Urinary bladder (tissue), 4 donors: ENCODE data around the gene ZNF469. TPM values are rescaled to one million over a fixed set of nuclear protein-coding genes. Genes with fewer than 3 reads are reported as not detected.

ENCODE experiments used
- DNase-seq: peaks from one replicate; pipeline ENCODE4 v3.0.0-alpha.2; 2015; ENCODE audit errors: extremely low spot score
- H3K27ac ChIP-seq: one replicate; pipeline ENCODE4 v1.5.1; 2013; ENCODE audit warnings: low read depth, mild to moderate bottlenecking, moderate library complexity
- H3K36me3 ChIP-seq: one replicate; pipeline ENCODE4 v1.6.1; 2013; ENCODE audit warnings: mild to moderate bottlenecking, moderate library complexity; ENCODE audit not compliant: insufficient read depth
- H3K4me1 ChIP-seq: one replicate; pipeline ENCODE4 v1.6.1; 2013; ENCODE audit warnings: mild to moderate bottlenecking, moderate library complexity; ENCODE audit not compliant: insufficient read depth
- H3K4me3 ChIP-seq: one replicate; pipeline ENCODE4 v1.5.1; 2013; ENCODE audit warnings: low read depth, low read length
- WGBS: extraction: QIAGEN DNeasy Blood & Tissue Kit; methylation state at CpG from one replicate; pipeline ENCODE4 v1.1.7; 2013; 5-methylcytosine and 5-hydroxymethylcytosine counted together
- polyA plus RNA-seq: library from polyadenylated mRNA; stranded (reverse); fragments of 200-250 nt; gene quantifications from one replicate; pipeline ENCODE4 v1.2.3, GENCODE V29; 2013
- total RNA-seq: library from RNA; depleted of rRNA; stranded (reverse); fragments of >200 nt; gene quantifications from one replicate; pipeline ENCODE4 v1.2.3, GENCODE V29; 2014
- donor health status: healthy with polysubstance abuse.
- donor health status: healthy.

The ZNF469 gene
- total and polyA plus RNA-seq, 2 donors, result 1.3 to 9.5 TPM

DNA sequence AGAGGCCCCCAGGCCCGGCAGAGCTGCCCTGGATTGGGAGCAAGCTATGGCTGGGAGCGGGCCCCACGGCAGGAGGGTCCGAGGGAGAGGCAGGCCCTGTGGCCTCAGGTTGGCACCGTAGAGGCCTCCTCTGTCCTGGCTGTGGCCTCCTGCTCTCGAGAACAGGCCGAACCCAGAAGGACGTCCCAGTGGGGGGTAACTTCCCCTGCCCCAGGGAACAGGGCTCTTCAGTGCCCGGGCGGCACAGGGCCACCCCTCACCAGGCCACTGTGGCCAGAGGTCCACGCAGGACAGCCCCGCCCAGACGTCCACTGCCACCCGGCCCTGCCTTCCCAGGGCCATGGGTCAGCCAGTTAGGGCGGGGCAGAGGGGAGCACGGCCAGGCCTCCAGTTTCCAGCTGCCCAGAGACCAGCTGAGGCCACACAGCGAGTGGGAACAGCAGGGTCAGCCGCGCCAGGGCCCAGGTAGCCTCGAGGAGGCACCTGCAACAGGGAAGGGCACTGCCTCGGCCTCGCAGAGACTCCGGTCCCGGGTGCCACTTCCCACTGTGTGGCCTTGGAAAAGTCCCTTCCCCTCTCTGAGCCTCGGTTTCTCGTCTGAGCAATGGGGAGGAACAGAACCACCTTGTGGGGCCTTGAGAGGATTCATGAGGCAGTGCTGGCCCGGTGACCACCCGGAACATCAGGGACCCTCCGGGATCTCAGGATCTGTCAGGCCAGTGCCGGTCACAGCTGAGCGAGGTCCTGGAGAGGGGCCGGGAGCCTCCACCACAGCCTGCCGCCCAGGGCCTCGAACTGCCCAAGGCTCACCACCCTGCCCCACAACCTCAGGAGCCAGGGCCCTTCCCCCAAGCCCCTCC is 32.0 kb downstream of the ZNF469 start:
- no peak for DNase-seq
- no peaks in the 10 kb centered on the region for H3K36me3 ChIP-seq
- no peaks in the 10 kb centered on the region for H3K4me1 ChIP-seq
- no peak overlapping the region for H3K27ac ChIP-seq
- no peak overlapping the region for H3K4me3 ChIP-seq
- 88% methylated on average over 34 of the region's 34 CpGs for WGBS

GRCh38 chr16:88415381-88415705 is 32.6 kb downstream of the ZNF469 start:
- 86% methylated on average over 5 of the region's 5 CpGs for WGBS

DNA sequence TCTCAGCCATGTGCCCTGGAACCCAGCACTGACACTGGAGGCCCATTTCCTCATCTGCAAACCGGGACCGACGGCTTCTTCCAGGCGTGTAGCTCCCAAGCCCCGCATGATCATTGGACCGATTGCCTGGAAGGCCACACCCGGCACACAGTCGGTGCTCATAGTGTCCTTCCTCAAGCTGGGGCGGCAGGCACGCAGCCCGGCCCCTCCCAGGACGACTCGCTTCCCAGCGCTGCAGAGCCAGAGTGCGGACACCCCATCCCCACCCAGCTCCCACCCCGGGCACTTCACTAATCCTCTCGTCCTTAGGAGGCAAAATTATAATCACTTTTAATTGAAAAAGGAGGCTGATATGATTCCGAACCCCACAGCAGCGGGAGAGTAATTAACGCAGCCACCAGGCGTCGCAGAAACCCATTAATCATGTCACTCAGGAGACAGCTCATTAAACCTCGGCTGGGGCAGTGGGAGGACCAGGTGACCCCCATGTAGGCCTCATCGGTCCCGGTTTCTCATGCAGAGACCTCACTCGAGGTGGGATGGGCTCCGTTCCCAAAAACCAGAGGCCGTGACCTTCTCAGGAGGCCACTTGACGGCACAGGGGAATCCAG is 33.1 kb downstream of the ZNF469 start:
- 75% methylated on average over 29 of the region's 29 CpGs for WGBS

More at GRCh38 chr16:88415381-88415705, 32.6 kb downstream of the ZNF469 start:
- no peaks in the 10 kb centered on the region for H3K4me1 ChIP-seq
- no peak for DNase-seq
- no peak overlapping the region for H3K4me3 ChIP-seq
- H3K36me3 ChIP-seq, result no peaks in the 10 kb centered on the region
- no peak overlapping the region for H3K27ac ChIP-seq

DNA sequence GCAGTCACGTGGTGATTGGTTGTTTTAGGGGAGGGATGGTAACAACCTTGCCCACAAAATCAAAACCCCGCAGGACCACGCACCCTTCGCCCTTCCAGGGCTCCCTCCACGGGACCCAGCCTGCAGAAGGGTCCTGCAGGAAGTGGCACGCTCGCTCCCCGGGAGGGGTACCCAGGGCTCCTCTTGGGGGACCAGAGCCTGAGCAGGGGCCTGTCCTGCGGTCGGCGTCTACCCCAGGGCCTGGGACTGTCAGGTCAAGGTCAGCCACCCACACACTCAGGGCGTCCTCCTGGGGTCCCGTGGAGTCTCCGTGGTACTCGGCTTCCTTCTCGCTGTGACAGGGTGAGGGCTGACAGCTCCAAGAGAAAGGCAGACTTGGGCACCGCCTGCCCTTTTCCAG is 33.9 kb downstream of the ZNF469 start:
- Histone ChIP-seq H3K36me3 (no peaks in the 10 kb centered on the region), H3K4me3 (no peak overlapping the region), H3K27ac (no peak overlapping the region), H3K4me1 (no peaks in the 10 kb centered on the region)
- no peak for DNase-seq
- WGBS, result 93% methylated on average over 17 of the region's 17 CpGs

More for the DNA sequence above, 33.1 kb downstream of the ZNF469 start:
- Histone ChIP-seq H3K4me3 (no peak overlapping the region), H3K27ac (no peak overlapping the region), H3K4me1 (no peaks in the 10 kb centered on the region), H3K36me3 (no peaks in the 10 kb centered on the region)
- no peak for DNase-seq

GRCh38 chr16:88417684-88418476 is 35.1 kb downstream of the ZNF469 start:
- DNase-seq, result no peak
- Histone ChIP-seq H3K27ac (no peak overlapping the region), H3K36me3 (no peaks in the 10 kb centered on the region), H3K4me1 (no peaks in the 10 kb centered on the region), H3K4me3 (no peak overlapping the region)
- 84% methylated on average over 17 of the region's 17 CpGs for WGBS

DNA sequence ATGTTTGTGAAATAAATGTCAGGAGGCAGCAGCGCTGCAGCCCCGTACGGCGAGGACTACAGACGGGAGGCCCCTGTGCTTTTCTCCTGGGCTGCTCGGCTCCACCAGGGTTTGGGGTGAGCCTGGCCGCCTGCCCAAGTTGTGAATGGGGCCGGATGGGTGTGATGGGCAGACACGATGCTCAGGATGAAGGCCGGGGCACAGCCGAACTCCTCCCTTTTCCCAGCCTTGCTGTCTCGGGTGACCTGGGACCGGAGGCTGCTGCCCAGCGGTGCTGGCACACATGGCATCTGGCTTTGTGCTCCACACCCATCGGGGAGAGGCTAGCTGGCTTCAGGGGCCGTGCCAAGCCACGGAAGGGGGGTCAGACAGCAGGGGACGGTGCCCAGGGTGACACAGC is 36.1 kb downstream of the ZNF469 start:
- Histone ChIP-seq H3K4me1 (no peaks in the 10 kb centered on the region), H3K36me3 (no peaks in the 10 kb centered on the region), H3K27ac (no peak overlapping the region), H3K4me3 (no peak overlapping the region)
- no peak for DNase-seq
- 76% methylated on average over 18 of the region's 18 CpGs for WGBS

DNA sequence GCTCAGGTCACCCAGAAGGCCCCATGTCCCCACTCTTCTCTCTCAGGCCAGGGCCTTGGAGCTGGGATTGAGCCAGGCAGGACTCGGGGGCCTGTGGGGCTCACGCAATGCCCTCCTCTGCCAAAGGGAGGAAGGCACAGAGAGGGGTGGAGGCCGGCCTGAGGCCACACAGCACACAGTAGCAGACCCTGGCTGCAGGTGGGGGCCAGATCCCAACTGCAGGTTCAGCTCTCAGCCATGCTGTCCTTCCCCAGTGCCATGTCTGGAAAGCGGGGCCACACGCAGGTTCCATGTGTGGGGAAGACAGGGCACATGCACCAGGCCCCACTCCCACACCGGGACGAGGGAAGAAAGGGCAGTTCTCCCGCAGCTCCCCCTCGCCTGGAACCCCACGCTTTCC is 37.0 kb downstream of the ZNF469 start:
- H3K27ac ChIP-seq, result no peak overlapping the region
- H3K4me3 ChIP-seq, result no peak overlapping the region
- 94% methylated on average over 10 of the region's 10 CpGs for WGBS
- H3K36me3 ChIP-seq, result no peaks in the 10 kb centered on the region
- no peaks in the 10 kb centered on the region for H3K4me1 ChIP-seq
- DNase-seq, result no peak

DNA sequence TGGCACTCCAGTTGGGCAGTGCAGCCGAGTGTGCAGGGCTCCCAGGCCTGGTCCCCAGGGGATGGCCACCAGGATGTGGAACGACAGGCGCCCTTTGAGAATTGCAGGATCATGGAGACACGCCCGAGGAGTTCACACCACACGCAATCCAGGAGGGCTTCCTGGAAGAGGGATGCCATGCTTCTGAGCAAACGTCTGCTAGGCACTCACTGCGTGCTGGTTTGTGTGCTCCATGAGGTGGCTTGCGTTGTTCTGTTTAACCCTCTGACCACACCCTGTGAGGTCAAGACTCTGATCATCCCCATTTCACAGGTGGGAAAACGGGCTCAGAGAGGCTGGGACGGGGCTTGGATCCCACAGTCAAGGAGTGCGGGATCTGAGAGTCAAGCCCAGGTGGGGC is 37.7 kb downstream of the ZNF469 start:
- 90% methylated on average over 12 of the region's 12 CpGs for WGBS
- DNase-seq, result no peak
- no peaks in the 10 kb centered on the region for H3K4me1 ChIP-seq

DNA sequence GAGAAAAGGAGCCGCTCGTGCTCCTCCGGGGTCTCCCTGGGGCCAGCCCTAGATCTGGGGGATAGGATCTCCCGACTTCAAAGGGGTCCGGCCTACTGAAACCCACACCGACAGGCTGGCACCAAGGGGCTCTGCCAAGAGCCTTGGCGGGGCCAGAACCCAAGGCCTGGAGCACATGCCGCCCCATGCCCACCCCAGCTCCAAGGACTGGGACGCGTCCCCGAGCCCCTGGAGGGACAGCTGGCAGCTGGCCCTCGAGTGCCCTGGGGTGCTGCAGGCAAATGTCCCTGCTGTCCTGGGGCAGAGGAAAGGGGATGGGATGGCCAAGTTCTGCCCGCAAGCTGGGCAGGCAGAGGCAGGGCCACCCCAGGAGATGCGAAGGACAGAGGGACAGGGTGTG is 38.5 kb downstream of the ZNF469 start:
- DNase-seq, result no peak
- Histone ChIP-seq H3K36me3 (no peaks in the 10 kb centered on the region), H3K4me3 (no peak overlapping the region), H3K27ac (no peak overlapping the region), H3K4me1 (no peaks in the 10 kb centered on the region)
- WGBS, result 88% methylated on average over 13 of the region's 14 CpGs

More for the DNA sequence above, 37.7 kb downstream of the ZNF469 start:
- Histone ChIP-seq H3K4me3 (no peak overlapping the region), H3K36me3 (no peaks in the 10 kb centered on the region), H3K27ac (no peak overlapping the region)

GRCh38 chr16:88421871-88422433 is 39.2 kb downstream of the ZNF469 start:
- no peak for DNase-seq
- WGBS, result 55% methylated on average over 5 of the region's 5 CpGs
- Histone ChIP-seq H3K4me3 (no peak overlapping the region), H3K27ac (no peak overlapping the region), H3K36me3 (no peaks in the 10 kb centered on the region), H3K4me1 (no peaks in the 10 kb centered on the region)

GRCh38 chr16:88422733-88423447 is 40.1 kb downstream of the ZNF469 start:
- DNase-seq, result no peak
- H3K4me1 ChIP-seq, result no peaks in the 10 kb centered on the region
- 50% methylated on average over 3 of the region's 3 CpGs for WGBS
- no peak overlapping the region for H3K4me3 ChIP-seq
- H3K27ac ChIP-seq, result no peak overlapping the region
- no peaks in the 10 kb centered on the region for H3K36me3 ChIP-seq

- Histone ChIP-seq H3K4me3 (no peak overlapping the region), H3K4me1 (no peaks in the 10 kb centered on the region), H3K36me3 (no peaks in the 10 kb centered on the region), H3K27ac (no peak overlapping the region)
- 87% methylated on average over 6 of the region's 6 CpGs for WGBS
- DNase-seq, result no peak
Measured at GRCh38 chr16:88423448-88423850, 40.7 kb downstream of the ZNF469 start.

DNA sequence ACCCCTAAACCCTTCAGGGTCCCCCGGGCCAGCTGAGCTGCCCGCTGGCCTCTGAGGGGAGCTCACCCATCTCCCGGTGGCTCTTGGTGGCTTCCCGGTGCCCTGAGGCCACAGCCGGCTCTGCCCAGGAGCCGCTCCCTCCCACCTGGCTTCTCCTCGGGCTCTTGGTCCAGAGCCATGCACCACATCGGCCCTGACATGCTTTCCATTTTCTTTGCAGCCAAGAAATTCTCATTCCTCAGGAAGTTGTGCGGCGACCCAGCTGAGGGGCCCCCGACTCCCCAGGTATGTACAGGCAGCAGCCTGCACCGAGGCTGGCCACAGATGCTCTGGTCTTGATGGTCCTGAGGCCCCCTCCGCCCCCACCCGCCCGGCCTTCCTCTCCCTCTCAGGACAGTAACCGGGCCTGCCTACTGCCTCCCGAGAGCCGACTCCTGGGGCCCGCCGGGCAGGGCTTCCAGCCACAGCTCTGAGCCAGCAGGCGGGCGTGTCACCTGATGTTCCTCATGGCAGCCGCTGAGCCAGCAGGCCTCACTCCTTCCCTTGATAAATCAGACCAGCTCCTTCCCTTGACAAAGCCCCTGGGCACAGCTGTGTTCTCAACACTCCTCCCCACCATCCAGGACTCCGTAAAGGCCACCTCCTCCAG is 42.0 kb downstream of the ZNF469 start:
- DNase-seq, result no peak
- H3K27ac ChIP-seq, result no peak overlapping the region
- H3K36me3 ChIP-seq, result no peaks in the 10 kb centered on the region
- no peaks in the 10 kb centered on the region for H3K4me1 ChIP-seq
- no peak overlapping the region for H3K4me3 ChIP-seq
- WGBS, result 49% methylated on average over 24 of the region's 24 CpGs
